ENCODE results near the gene TMEM208.

Gene TMEM208

DNA sequence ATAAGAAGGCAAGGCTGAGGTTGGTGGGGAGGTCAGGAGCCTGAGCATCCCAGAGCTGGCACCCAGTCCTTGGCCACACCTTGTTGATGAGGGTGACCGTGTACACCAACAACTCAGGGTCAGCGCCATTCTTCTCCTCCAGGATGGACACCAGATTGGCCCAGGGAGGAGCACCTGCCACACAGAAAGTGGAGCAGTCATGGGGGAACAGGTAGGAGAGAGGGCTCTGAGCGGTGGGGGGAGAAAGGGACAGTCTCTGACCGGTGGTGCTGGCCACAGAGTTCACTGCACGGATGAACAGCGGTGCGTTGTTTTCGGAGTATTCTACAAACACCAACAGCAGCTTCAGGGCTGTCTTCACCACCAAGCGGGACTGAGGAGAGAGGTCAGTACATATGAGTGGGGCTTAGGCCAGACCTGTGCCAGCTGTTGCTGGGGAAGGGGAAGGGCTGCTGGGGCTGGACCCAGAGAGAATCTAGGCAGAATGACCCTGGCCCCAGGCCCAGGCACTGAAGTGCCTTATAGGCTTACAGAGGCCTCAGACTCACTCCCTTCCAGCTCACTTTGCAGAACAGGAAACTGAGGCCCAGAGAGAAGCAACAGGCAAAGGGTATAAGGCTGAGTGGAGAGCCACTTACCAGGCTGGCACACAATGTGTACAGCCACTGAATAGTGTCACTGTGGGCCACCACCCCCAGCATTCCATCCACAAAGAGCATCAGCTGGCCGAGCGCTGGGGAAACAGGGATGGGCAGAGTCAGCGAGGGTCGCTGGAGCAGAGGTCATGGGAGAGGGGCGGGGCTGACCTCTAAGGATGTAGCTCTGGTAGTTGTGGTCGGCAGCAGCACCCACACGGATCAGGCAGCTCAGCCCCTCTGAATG, 10.7 kb downstream of the TMEM208 start:
- no peak for DNase-seq (ENCODE audit: low read depth)

- DNase-seq (ENCODE audit: low read depth): no peak
Observed at GRCh38 chr16:67238278-67238575, 11.3 kb downstream of the TMEM208 start.

DNA sequence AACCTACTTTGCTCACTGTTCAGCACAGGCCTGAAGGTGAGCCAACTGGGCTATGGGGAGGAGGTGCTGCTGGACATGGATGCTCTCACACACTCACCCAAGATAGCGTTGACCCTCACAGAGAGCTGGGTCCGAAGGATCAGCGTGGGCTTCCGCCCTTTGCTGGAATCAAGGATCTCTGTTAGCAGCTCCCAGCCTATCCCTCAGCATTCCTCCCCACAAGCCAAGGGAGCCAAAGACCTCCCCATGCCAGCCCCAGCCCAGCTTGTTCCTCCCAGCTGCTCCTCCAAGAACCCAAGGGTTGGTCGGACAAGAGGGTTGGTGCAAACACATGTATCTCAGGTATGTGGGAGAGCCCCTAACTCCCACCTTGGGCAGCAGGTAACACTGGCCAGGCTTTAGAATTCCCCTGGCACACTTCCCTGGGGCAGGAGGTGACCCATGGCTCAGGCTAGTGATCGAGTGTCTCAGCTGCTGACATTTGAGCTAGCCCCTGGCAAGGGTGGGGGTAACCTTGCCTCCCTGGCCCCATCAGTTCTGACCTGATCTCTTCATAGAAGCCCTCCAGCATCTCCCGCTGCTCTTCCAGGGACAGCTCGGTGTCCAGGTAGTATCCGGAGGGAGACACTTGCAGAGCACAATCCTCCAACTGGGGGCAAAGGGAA, 12.0 kb downstream of the TMEM208 start:
- DNase-seq (ENCODE audit: low read depth): no peak

DNA sequence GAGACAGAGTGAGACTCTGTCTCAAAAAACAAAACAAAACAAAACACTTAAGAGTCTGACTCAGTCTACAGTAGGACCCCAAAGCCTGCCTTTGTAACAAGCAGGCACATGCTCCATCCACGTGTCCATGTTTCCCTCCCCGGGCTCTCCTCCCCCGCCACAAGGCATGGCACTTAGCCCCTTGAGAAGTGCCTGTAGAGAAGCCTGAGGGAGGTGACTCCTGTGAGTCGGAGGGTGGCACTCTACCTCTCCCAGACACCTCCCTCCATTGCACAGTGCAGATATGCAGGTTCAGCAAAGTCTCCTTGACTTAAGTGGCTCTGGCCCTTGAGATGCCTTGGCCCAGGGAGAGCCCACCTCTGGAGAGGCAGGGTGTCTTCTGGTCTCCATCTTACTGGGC, 13.6 kb downstream of the TMEM208 start:
- peak; percentile 39 for DNase-seq (ENCODE audit: low read depth)

DNA sequence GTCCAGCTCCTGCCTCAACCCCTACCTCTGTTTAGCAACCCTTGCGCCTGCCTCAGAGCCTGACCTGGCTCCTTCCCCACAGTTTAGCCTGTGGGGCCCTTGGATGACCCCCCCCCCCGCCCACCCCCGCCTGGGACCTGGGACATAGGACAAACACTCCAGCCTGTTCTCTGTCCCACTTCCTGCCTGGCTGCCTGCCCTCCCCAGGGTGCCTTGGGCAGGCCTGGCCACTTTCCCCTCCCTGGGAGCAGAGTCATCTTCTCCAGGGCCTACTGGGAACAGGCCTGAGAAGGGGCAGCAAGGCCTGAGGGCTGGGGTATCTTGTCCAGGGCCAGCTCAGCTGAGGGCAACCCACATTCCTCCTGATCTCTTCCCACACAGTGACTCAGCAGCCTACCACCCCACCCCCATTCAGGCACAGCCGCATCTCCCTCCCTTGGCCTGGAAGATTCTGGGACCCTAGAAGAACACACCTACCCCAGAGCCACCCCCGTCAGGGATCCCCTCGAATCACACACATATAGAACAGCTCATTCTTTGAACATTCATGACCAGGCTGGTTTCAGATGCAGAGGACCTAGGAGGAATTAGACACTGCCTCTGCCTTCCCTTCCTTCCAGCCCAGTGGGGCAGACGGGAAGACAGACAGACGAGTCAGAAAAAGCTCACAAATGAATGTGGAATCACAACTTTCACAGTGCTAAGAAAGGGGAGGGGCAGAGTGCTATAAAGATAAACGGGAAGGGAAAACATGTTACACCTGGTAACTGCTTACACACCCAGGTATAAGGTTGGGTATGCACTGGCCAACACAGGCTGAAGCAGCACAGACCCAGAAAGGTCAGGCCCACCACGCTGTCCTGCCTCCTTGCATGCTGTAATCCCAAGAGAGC, 14.3 kb downstream of the TMEM208 start:
- DNase-seq (ENCODE audit: low read depth): peak; percentile 85

DNA sequence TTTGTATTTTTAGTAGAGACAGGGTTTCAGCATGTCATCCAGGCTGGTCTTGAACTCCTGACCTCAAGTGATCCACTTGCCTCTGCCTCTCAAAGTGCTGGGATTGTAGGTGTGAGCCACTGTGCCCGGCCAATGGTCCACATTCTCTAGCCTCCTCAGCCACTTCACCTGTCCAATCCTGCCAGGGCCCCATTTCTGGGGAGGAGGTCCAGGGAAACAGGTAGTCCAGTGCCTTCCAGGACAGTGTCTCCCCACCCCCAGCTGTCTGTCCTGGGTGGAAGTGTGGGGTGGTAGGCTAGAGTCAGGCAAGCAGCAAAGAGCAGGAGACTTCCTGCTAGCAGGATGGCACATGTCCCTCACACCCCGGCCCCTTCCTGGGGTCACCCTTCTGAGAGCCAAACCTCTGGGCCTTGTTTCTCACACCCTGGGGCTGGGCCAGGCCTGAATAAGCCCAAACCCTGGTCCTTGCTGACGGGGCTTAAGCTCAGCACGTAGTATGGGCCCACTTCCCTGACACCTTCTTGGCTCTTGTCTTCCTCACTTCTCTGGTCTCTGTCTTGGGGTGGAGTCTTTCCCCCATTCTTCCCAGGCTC, 15.3 kb downstream of the TMEM208 start:
- no peak for DNase-seq (ENCODE audit: low read depth)

DNA sequence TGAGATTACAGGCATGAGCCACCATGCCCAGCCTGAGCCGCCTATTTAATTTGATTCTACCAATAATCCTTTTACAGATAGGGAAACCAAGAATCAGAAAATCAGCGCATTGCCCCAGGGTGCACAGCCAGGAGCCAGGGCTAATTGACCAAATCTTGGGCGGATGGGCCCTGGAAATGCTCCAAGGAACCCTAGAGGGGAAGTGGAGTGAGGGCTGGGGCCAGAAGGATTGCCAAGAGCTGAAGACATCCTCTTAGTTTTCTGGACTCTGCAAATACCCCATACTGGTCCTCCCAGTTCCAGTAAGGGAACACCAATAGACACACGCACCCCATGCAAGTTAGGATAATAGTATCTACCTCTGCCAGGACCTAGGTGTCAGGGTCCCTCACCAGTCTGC, 16.6 kb downstream of the TMEM208 start:
- no peak for DNase-seq (ENCODE audit: low read depth)

- DNase-seq (ENCODE audit: low read depth): peak; percentile 93
Observed at GRCh38 chr16:67244387-67245185, 17.7 kb downstream of the TMEM208 start.

DNA sequence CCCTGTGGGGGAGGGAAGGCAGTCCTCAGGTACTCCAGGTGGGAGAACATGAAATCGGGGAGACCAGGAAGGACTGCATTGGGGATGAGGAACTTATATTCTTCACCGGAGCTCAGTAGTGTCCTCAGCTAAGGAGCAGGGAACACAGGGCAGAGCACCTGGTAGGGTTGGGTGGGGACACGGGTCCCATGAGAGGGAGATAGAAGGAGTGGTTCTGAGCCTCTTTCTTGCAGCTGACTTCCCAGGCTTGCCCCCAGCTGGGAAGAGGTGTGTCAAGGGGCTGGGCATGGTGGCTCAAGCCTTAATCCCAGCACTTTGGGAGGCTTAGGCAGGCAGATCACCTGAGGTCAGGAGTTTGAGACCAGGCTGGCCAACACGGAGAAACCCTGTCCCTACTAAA, 18.3 kb downstream of the TMEM208 start:
- no peak for DNase-seq (ENCODE audit: low read depth)

GRCh38 chr16:67245674-67246080, 18.7 kb downstream of the TMEM208 start:
- DNase-seq (ENCODE audit: low read depth): no peak

GRCh38 chr16:67246081-67246755, 19.3 kb downstream of the TMEM208 start:
- peak; percentile 92 for DNase-seq (ENCODE audit: low read depth)

- no peak for DNase-seq (ENCODE audit: low read depth)
Observed at GRCh38 chr16:67246756-67247191, 19.8 kb downstream of the TMEM208 start.

- peak; percentile 96 for DNase-seq (ENCODE audit: low read depth)
Observed at GRCh38 chr16:67247192-67248072, 20.5 kb downstream of the TMEM208 start, which contains the start of gene FHOD1. TSS of gene FHOD1 (minus strand) at chr16:67247481. CDS start at chr16:67247410, 71 bp downstream.

- DNase-seq (ENCODE audit: low read depth): no peak
Observed at GRCh38 chr16:67248073-67248400, 21.1 kb downstream of the TMEM208 start.

DNA sequence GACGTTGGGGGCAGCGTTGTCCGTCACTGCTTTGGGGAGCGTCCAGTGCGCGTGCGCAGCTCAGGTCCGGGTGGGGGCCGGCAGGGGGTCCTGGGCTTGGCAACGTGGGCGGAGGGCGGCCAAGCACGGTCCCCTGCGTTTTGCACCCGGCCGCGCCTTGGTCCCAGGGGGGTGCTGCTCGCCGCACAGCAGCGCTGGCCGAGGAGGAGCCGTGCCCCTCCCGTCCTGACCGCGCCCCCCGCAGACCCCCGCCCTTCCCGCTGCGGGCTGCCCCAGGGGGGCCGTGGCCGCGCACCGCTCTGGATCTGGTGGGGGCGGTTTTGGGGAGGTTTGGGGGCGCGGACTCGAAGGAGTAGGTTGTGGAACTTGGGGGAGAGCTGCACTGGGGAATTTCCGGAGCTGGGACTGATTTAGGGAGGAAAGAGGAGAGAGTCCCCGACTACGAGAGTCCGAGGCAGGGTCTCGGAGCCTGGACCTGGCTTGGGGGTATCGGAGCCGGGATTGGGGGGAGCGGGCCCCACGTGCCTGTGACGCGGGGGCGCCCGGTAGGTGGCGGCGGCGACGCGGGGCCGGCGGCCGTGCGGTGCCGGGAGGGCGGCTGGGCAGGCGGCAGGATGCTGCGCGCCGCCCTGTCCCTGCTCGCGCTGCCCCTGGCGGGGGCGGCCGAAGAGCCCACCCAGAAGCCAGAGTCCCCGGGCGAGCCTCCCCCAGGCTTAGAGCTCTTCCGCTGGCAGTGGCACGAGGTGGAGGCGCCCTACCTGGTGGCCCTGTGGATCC, 21.7 kb downstream of the TMEM208 start, which contains the start of gene SLC9A5:
SLC9A5 (plus strand) TSS at position 579 of the 777 bp plus-strand sequence; CDS start at position 615, 36 bp downstream.
- no peak for DNase-seq (ENCODE audit: low read depth)

DNA sequence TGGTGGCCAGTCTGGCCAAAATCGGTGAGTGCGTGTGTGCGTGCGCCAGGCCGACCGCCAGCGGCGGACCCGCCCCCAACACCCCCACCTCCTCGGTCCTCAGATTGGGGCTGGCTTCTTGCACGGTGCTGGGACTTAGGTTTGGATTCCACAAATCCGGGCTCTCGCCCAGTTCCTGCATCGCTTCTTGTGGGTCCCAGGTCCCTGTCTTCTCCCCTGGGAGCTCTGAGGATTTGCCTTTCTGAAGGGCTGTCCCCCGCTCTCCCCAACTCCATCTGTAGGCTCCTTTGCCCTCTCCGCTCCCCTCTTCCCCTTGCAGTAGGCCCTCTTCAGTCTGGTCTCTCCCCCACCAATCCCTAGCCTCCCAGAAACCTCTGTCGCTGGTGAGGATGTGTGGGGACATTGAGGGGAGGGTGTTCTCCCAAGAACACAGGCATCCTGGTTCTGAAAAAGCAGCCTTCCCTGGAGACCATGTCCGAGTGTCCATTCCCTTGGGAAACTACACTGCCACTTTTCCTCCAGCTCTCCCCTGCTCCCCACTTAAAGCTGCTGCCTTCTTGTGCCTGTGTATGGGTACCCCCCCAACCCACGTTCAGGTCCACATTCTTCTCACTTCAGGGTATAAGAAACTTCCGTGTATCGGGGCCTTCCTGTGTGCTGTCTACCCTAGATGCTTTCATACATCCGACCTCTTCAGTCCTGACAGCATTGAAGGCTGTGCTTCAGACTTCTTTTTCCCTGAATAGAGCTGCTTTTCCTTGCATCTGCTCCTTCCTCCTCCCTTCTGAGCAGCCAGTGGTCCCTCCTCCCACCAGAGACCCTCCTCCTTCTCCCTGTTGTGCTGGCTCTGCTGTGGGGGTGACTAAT, 22.5 kb downstream of the TMEM208 start:
- DNase-seq (ENCODE audit: low read depth): no peak

GRCh38 chr16:67250045-67250327, 23.1 kb downstream of the TMEM208 start:
- DNase-seq (ENCODE audit: low read depth): no peak
